ENCODE measurements around the gene NOS1AP. TPM values are rescaled to one million over a fixed set of nuclear protein-coding genes. Genes with fewer than 3 reads are reported as not detected.
"Not testable (repeated sequence)": the region's sequence is repeated elsewhere in the genome, so short reads cannot be mapped to it uniquely, and the experiment has no call there.

The NOS1AP gene
- total RNA-seq, result 0.34 and 0.70 TPM in 2 replicates

GRCh38 chr1:162069334-162070093 lies at the start of gene NOS1AP:
NOS1AP (plus strand) TSS chr1:162069691; CDS start chr1:162070178, 487 bp downstream.
- DNase-seq, result peak; percentile 74

GRCh38 chr1:162020150-162020549 lies 49.3 kb upstream of the NOS1AP start:
- no peak for DNase-seq

- no peak for DNase-seq
Observed at GRCh38 chr1:162021124-162021523, 48.4 kb upstream of the NOS1AP start.

GRCh38 chr1:162022626-162023025 lies 46.9 kb upstream of the NOS1AP start:
- no peak for DNase-seq

GRCh38 chr1:162023181-162023546 lies 46.3 kb upstream of the NOS1AP start:
- DNase-seq, result no peak

- DNase-seq, result peak; percentile 71
Observed at GRCh38 chr1:162023547-162024501, 45.7 kb upstream of the NOS1AP start, which contains the start of gene OLFML2B. OLFML2B (minus strand) TSS chr1:162023869; CDS start chr1:162023430, 439 bp downstream.

GRCh38 chr1:162025541-162025940 lies 44.0 kb upstream of the NOS1AP start:
- DNase-seq, result no peak

- DNase-seq, result no peak
Observed at GRCh38 chr1:162026881-162027280, 42.6 kb upstream of the NOS1AP start.

- peak; percentile 55 for DNase-seq
Observed at GRCh38 chr1:162028726-162029125, 40.8 kb upstream of the NOS1AP start.

GRCh38 chr1:162029157-162029556 lies 40.3 kb upstream of the NOS1AP start:
- DNase-seq, result no peak

GRCh38 chr1:162030759-162031280 lies 38.7 kb upstream of the NOS1AP start:
- no peak for DNase-seq

- DNase-seq, result no peak
Observed at GRCh38 chr1:162033428-162033827, 36.1 kb upstream of the NOS1AP start.

GRCh38 chr1:162035241-162035640 lies 34.2 kb upstream of the NOS1AP start:
- DNase-seq, result peak; percentile 73

- DNase-seq, result no peak
Observed at GRCh38 chr1:162036163-162036562, 33.3 kb upstream of the NOS1AP start.

- DNase-seq, result no peak
Observed at GRCh38 chr1:162038624-162039023, 30.9 kb upstream of the NOS1AP start.

- DNase-seq, result no peak
Observed at GRCh38 chr1:162040001-162040400, 29.5 kb upstream of the NOS1AP start.

GRCh38 chr1:162040657-162041056 lies 28.8 kb upstream of the NOS1AP start:
- DNase-seq, result peak; percentile 64

GRCh38 chr1:162042361-162042760 lies 27.1 kb upstream of the NOS1AP start:
- no peak for DNase-seq

GRCh38 chr1:162046921-162047320 lies 22.6 kb upstream of the NOS1AP start:
- DNase-seq, result no peak

- not testable (repeated sequence) for DNase-seq
Observed at GRCh38 chr1:162053949-162054348, 15.5 kb upstream of the NOS1AP start.

GRCh38 chr1:162055062-162055461 lies 14.4 kb upstream of the NOS1AP start:
- DNase-seq, result peak; percentile 91

- peak; percentile 91 for DNase-seq
Observed at GRCh38 chr1:162056043-162056442, 13.4 kb upstream of the NOS1AP start.

- no peak for DNase-seq
Observed at GRCh38 chr1:162056579-162056978, 12.9 kb upstream of the NOS1AP start.
